GM23338 (cell line): ENCODE measurements around the gene SPOUT1. TPM values are rescaled to one million over a fixed set of nuclear protein-coding genes. Genes with fewer than 3 reads are reported as not detected.

Source experiments
- ATAC-seq: fragments of 200-7000 bp; cut with Tn5 transposase; 3 replicates; pipeline ENCODE4 v1.9.1; 2020
- DNase-seq: peaks from one replicate; pipeline ENCODE4 v3.0.0-alpha.2; 2015; ENCODE audit warnings: low spot score
- H2AFZ ChIP-seq: fragments of 200-600 bp; sonication (generic); 2 replicates; pipeline ENCODE4 v1.8.0; 2016; ENCODE audit warnings: antibody characterized with exemption, mild to moderate bottlenecking, moderate library complexity
- H3F3A ChIP-seq: fragments of 200-600 bp; sonication (generic); replicated peaks from 2 replicates; pipeline ENCODE4 v1.8.0; 2017; ENCODE audit warnings: antibody characterized with exemption, mixed run types, low read depth
- H3K27ac ChIP-seq: fragments of 200-600 bp; sonication (generic); 2 replicates; pipeline ENCODE4 v1.6.1; 2016; ENCODE audit warnings: low read depth
- H3K27me3 ChIP-seq: fragments of 200-600 bp; sonication (generic); 2 replicates; pipeline ENCODE4 v1.8.0; 2016; ENCODE audit warnings: mild to moderate bottlenecking, mixed run types, moderate library complexity; ENCODE audit not compliant: insufficient read depth
- H3K36me3 ChIP-seq: fragments of 200-600 bp; sonication (generic); 2 replicates; pipeline ENCODE4 v1.8.0; 2016; ENCODE audit warnings: mild to moderate bottlenecking; ENCODE audit not compliant: insufficient read depth
- H3K4me1 ChIP-seq: fragments of 200-600 bp; sonication (generic); 2 replicates; pipeline ENCODE4 v1.8.0; 2016; ENCODE audit warnings: mild to moderate bottlenecking, moderate library complexity; ENCODE audit not compliant: insufficient read depth
- H3K4me2 ChIP-seq: fragments of 200-600 bp; sonication (generic); 2 replicates; pipeline ENCODE4 v1.7.1; 2017; ENCODE audit warnings: mixed run types
- H3K4me3 ChIP-seq: fragments of 200-600 bp; sonication (generic); 2 replicates; pipeline ENCODE4 v1.6.1; 2016; ENCODE audit warnings: mixed run types
- H3K79me2 ChIP-seq: fragments of 200-600 bp; sonication (generic); replicated peaks from 2 replicates; pipeline ENCODE4 v1.8.0; 2017; ENCODE audit warnings: mild to moderate bottlenecking; ENCODE audit not compliant: insufficient read depth
- H3K9me2 ChIP-seq: fragments of 200-600 bp; sonication (generic); 2 replicates; pipeline ENCODE4 v1.8.0; 2017; ENCODE audit not compliant: insufficient read depth
- H4K20me1 ChIP-seq: fragments of 200-600 bp; sonication (generic); replicated peaks from 2 replicates; pipeline ENCODE4 v1.8.0; 2017; ENCODE audit warnings: mild to moderate bottlenecking; ENCODE audit not compliant: insufficient read depth
- H3K27ac Mint-ChIP-seq: 2 replicates; pipeline ENCODE4 v1.8.0; 2020; ENCODE audit warnings: inconsistent platforms, mild to moderate bottlenecking, moderate library complexity, mixed read lengths
- H3K27me3 Mint-ChIP-seq: 3 replicates; pipeline ENCODE4 v1.8.0; 2022; ENCODE audit warnings: low read depth, mild to moderate bottlenecking, moderate library complexity, mixed read lengths, inconsistent platforms; ENCODE audit not compliant: insufficient read depth, poor library complexity
- H3K36me3 Mint-ChIP-seq: 3 replicates; pipeline ENCODE4 v1.8.0; 2021; ENCODE audit warnings: low read depth, mild to moderate bottlenecking, inconsistent platforms, moderate library complexity, mixed read lengths
- H3K4me1 Mint-ChIP-seq: 3 replicates; pipeline ENCODE4 v1.8.0; 2020; ENCODE audit warnings: mild to moderate bottlenecking, inconsistent platforms, mixed read lengths
- H3K4me3 Mint-ChIP-seq: 3 replicates; pipeline ENCODE4 v1.8.0; 2021; ENCODE audit warnings: moderate library complexity, mild to moderate bottlenecking, inconsistent platforms, mixed read lengths
- H3K9me3 Mint-ChIP-seq: 3 replicates; pipeline ENCODE4 v1.8.0; 2020; ENCODE audit warnings: moderate library complexity, mild to moderate bottlenecking, inconsistent platforms, mixed read lengths
- CREB1 ChIP-seq: fragments of 250-450 bp; sonication (Bioruptor Pico); IDR thresholded peaks from 2 replicates; pipeline ENCODE4 v1.5.0; 2020; ENCODE audit warnings: low read depth, mild to moderate bottlenecking, moderate library complexity
- EZH2 ChIP-seq: fragments of 200-600 bp; sonication (generic); IDR thresholded peaks from one replicate; pipeline ENCODE4 v1.8.0; 2017; ENCODE audit warnings: antibody characterized with exemption, mild to moderate bottlenecking, low read depth; ENCODE audit not compliant: unreplicated experiment
- EZH2phosphoT487 ChIP-seq: fragments of 200-600 bp; sonication (generic); IDR thresholded peaks from one replicate; pipeline ENCODE4 v1.8.1; 2018; ENCODE audit warnings: antibody characterized with exemption; ENCODE audit not compliant: unreplicated experiment
- JUNB ChIP-seq: IDR thresholded peaks from one replicate; pipeline ENCODE4 v1.6.1; 2016; ENCODE audit warnings: antibody characterized with exemption; ENCODE audit not compliant: unreplicated experiment
- NANOG ChIP-seq: IDR thresholded peaks from 2 replicates; pipeline ENCODE4 v1.6.1; 2016; ENCODE audit warnings: antibody characterized with exemption, borderline replicate concordance
- POLR2AphosphoS5 ChIP-seq: IDR thresholded peaks from 2 replicates; pipeline ENCODE4 v1.6.1; 2016; ENCODE audit warnings: antibody characterized with exemption, low read depth
- STAT1 ChIP-seq: IDR thresholded peaks from one replicate; pipeline ENCODE4 v1.6.1; 2016; ENCODE audit warnings: antibody characterized with exemption; ENCODE audit not compliant: unreplicated experiment
- ZNF114 ChIP-seq: fragments of 250-450 bp; sonication (Bioruptor Pico); IDR thresholded peaks from 2 replicates; pipeline ENCODE4 v1.5.0; 2020; ENCODE audit warnings: mild to moderate bottlenecking, moderate library complexity
- polyA plus RNA-seq: library from polyadenylated mRNA; unstranded; fragments of >200 nt; fragmentation: Nextera tagmentation; extraction: Ambion mirVana; gene quantifications from 2 replicates; pipeline ENCODE4 v1.2.1, GENCODE V29; 2016
- total RNA-seq: library from RNA; depleted of rRNA; stranded (reverse); fragments of >200 nt; shearing (Covaris generic); gene quantifications from 2 replicates; pipeline ENCODE4 v1.2.3, GENCODE V29; 2014
- TF ChIP-seq, protein P1 (sequence below), 2 experiments: fragments of 200-600 bp in 1 of 2; sonication (generic) in 1 of 2; conservative IDR thresholded peaks; 2 replicates each; pipeline versions ENCODE4 v1.5.1 to v1.6.1; 2016 to 2017; ENCODE audit warnings: antibody characterized with exemption in 2 of 2, low read depth in 2 of 2, mild to moderate bottlenecking in 2 of 2, moderate library complexity in 1 of 2
- TF ChIP-seq, protein P2 (sequence below): IDR thresholded peaks from 2 replicates; pipeline ENCODE4 v1.6.1; 2016; ENCODE audit warnings: antibody characterized with exemption
- TF ChIP-seq, protein P3 (sequence below): IDR thresholded peaks from one replicate; pipeline ENCODE4 v1.6.1; 2018; ENCODE audit warnings: antibody characterized with exemption; ENCODE audit not compliant: unreplicated experiment
- TF ChIP-seq, protein P4 (sequence below): fragments of 250-450 bp; sonication (Bioruptor Pico); IDR thresholded peaks from 2 replicates; pipeline ENCODE4 v1.5.0; 2020; ENCODE audit warnings: mild to moderate bottlenecking, moderate library complexity

Gene SPOUT1
- total and polyA plus RNA-seq, 2 experiments from 2014 or later: 28.5 to 50.9 TPM

DNA sequence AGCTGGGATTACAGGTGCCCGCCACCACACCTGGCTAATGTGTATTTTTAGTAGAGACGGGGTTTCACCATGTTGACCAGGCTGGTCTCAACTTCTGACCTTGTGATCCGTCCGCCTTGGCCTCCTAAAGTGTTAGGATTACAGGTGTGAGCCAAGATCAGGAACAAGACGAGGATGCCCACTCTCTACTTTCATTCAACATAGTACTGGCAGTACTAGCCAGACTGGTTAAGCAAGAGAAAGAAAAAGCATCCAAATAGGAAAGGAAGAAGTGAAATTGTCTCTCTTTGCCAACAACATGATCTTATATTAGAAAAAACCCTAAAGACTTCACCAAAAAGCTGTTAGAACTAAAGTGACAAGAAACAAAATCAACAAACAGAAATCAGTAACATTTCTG, 18.7 kb downstream of the SPOUT1 start:
- no peaks in the 10 kb centered on the region for H3K27me3 ChIP-seq
- peaks cover 11% of the 10 kb centered on the region for H3K36me3 Mint-ChIP-seq
- no peak overlapping the region for H3K4me2 ChIP-seq
- no peak for DNase-seq
- H4K20me1 ChIP-seq: 0 out of 2 replicates have a peak, but pooled peaks cover 3% of the 10 kb centered on the region
- H3K9me2 ChIP-seq: no peaks in the 10 kb centered on the region
- no peak overlapping the region for H3K4me3 ChIP-seq
- H3K79me2 ChIP-seq: no peaks in the 10 kb centered on the region
- no peaks in the 10 kb centered on the region for H3K4me1 Mint-ChIP-seq
- H3K4me1 ChIP-seq: no peaks in the 10 kb centered on the region
- H3F3A ChIP-seq: 0 out of 2 replicates have a peak, but pooled peaks cover 4% of the 10 kb centered on the region
- no peak overlapping the region for H3K4me3 Mint-ChIP-seq
- no peak overlapping the region for H2AFZ ChIP-seq
- H3K36me3 ChIP-seq: no peaks in the 10 kb centered on the region
- TF ChIP-seq CREB1: no peak
- TF ChIP-seq, protein P1, sequence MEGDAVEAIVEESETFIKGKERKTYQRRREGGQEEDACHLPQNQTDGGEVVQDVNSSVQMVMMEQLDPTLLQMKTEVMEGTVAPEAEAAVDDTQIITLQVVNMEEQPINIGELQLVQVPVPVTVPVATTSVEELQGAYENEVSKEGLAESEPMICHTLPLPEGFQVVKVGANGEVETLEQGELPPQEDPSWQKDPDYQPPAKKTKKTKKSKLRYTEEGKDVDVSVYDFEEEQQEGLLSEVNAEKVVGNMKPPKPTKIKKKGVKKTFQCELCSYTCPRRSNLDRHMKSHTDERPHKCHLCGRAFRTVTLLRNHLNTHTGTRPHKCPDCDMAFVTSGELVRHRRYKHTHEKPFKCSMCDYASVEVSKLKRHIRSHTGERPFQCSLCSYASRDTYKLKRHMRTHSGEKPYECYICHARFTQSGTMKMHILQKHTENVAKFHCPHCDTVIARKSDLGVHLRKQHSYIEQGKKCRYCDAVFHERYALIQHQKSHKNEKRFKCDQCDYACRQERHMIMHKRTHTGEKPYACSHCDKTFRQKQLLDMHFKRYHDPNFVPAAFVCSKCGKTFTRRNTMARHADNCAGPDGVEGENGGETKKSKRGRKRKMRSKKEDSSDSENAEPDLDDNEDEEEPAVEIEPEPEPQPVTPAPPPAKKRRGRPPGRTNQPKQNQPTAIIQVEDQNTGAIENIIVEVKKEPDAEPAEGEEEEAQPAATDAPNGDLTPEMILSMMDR (conservative IDR thresholded peaks at IDR 0.05; ENCODE audit: low read depth in 2 of 2): no peak
- TF ChIP-seq, protein P2, sequence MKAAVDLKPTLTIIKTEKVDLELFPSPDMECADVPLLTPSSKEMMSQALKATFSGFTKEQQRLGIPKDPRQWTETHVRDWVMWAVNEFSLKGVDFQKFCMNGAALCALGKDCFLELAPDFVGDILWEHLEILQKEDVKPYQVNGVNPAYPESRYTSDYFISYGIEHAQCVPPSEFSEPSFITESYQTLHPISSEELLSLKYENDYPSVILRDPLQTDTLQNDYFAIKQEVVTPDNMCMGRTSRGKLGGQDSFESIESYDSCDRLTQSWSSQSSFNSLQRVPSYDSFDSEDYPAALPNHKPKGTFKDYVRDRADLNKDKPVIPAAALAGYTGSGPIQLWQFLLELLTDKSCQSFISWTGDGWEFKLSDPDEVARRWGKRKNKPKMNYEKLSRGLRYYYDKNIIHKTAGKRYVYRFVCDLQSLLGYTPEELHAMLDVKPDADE: no peak
- no peak for TF ChIP-seq NANOG
- no peak for TF ChIP-seq EZH2
- TF ChIP-seq POLR2AphosphoS5: no peak
- TF ChIP-seq ZNF114 (CRISPR knock-in tag): no peak
- TF ChIP-seq EZH2phosphoT487: no peak
- TF ChIP-seq, protein P3, sequence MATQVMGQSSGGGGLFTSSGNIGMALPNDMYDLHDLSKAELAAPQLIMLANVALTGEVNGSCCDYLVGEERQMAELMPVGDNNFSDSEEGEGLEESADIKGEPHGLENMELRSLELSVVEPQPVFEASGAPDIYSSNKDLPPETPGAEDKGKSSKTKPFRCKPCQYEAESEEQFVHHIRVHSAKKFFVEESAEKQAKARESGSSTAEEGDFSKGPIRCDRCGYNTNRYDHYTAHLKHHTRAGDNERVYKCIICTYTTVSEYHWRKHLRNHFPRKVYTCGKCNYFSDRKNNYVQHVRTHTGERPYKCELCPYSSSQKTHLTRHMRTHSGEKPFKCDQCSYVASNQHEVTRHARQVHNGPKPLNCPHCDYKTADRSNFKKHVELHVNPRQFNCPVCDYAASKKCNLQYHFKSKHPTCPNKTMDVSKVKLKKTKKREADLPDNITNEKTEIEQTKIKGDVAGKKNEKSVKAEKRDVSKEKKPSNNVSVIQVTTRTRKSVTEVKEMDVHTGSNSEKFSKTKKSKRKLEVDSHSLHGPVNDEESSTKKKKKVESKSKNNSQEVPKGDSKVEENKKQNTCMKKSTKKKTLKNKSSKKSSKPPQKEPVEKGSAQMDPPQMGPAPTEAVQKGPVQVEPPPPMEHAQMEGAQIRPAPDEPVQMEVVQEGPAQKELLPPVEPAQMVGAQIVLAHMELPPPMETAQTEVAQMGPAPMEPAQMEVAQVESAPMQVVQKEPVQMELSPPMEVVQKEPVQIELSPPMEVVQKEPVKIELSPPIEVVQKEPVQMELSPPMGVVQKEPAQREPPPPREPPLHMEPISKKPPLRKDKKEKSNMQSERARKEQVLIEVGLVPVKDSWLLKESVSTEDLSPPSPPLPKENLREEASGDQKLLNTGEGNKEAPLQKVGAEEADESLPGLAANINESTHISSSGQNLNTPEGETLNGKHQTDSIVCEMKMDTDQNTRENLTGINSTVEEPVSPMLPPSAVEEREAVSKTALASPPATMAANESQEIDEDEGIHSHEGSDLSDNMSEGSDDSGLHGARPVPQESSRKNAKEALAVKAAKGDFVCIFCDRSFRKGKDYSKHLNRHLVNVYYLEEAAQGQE: no peak
- TF ChIP-seq STAT1: no peak
- TF ChIP-seq, protein P4, sequence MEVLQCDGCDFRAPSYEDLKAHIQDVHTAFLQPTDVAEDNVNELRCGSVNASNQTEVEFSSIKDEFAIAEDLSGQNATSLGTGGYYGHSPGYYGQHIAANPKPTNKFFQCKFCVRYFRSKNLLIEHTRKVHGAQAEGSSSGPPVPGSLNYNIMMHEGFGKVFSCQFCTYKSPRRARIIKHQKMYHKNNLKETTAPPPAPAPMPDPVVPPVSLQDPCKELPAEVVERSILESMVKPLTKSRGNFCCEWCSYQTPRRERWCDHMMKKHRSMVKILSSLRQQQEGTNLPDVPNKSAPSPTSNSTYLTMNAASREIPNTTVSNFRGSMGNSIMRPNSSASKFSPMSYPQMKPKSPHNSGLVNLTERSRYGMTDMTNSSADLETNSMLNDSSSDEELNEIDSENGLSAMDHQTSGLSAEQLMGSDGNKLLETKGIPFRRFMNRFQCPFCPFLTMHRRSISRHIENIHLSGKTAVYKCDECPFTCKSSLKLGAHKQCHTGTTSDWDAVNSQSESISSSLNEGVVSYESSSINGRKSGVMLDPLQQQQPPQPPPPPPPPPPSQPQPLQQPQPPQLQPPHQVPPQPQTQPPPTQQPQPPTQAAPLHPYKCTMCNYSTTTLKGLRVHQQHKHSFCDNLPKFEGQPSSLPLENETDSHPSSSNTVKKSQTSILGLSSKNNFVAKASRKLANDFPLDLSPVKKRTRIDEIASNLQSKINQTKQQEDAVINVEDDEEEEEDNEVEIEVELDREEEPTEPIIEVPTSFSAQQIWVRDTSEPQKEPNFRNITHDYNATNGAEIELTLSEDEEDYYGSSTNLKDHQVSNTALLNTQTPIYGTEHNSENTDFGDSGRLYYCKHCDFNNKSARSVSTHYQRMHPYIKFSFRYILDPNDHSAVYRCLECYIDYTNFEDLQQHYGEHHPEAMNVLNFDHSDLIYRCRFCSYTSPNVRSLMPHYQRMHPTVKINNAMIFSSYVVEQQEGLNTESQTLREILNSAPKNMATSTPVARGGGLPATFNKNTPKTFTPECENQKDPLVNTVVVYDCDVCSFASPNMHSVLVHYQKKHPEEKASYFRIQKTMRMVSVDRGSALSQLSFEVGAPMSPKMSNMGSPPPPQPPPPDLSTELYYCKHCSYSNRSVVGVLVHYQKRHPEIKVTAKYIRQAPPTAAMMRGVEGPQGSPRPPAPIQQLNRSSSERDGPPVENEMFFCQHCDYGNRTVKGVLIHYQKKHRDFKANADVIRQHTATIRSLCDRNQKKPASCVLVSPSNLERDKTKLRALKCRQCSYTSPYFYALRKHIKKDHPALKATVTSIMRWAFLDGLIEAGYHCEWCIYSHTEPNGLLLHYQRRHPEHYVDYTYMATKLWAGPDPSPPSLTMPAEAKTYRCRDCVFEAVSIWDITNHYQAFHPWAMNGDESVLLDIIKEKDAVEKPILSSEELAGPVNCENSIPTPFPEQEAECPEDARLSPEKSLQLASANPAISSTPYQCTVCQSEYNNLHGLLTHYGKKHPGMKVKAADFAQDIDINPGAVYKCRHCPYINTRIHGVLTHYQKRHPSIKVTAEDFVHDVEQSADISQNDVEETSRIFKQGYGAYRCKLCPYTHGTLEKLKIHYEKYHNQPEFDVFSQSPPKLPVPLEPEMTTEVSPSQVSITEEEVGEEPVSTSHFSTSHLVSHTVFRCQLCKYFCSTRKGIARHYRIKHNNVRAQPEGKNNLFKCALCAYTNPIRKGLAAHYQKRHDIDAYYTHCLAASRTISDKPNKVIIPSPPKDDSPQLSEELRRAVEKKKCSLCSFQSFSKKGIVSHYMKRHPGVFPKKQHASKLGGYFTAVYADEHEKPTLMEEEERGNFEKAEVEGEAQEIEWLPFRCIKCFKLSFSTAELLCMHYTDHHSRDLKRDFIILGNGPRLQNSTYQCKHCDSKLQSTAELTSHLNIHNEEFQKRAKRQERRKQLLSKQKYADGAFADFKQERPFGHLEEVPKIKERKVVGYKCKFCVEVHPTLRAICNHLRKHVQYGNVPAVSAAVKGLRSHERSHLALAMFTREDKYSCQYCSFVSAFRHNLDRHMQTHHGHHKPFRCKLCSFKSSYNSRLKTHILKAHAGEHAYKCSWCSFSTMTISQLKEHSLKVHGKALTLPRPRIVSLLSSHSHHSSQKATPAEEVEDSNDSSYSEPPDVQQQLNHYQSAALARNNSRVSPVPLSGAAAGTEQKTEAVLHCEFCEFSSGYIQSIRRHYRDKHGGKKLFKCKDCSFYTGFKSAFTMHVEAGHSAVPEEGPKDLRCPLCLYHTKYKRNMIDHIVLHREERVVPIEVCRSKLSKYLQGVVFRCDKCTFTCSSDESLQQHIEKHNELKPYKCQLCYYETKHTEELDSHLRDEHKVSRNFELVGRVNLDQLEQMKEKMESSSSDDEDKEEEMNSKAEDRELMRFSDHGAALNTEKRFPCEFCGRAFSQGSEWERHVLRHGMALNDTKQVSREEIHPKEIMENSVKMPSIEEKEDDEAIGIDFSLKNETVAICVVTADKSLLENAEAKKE (CRISPR knock-in tag): no peak
- no peak for TF ChIP-seq JUNB
- ATAC-seq: no peak
- no peak overlapping the region for H3K27ac Mint-ChIP-seq
- H3K9me3 Mint-ChIP-seq: no peaks in the 10 kb centered on the region
- 0 out of 2 replicates have a peak overlapping the region, but pooled peaks have one; percentile 10 for H3K27ac ChIP-seq
- peaks cover 10% of the 10 kb centered on the region for H3K27me3 Mint-ChIP-seq
